K562 (cell line): ENCODE measurements around the gene CCDC117. TPM values are rescaled to one million over a fixed set of nuclear protein-coding genes. Genes with fewer than 3 reads are reported as not detected.

ENCODE experiments used
- polyA plus RNA-seq, 8 experiments: library from polyadenylated mRNA; depleted of rRNA in 4 of 8; stranded (reverse) in 5 of 8; unstranded in 3 of 8; fragments of >200 nt; fragmentation: Nextera tagmentation in 2 of 8; fragmentation: Illumina TruSeq in 1 of 8; extraction: Ambion mirVana in 2 of 8; extraction: Trizol in 1 of 8; gene quantifications; 2 replicates each; pipeline versions ENCODE4 v1.2.1 to v1.2.3, GENCODE V29; 2011 to 2014; ENCODE audit warnings: inconsistent platforms in 1 of 8, missing spikeins in 1 of 8
- total RNA-seq, 7 experiments: library from RNA; depleted of rRNA in 6 of 7; stranded (reverse); fragments of >200 nt in 6 of 7; fragmentation: Illumina TruSeq in 2 of 7; extraction: Trizol in 2 of 7; gene quantifications; 2 replicates each; pipeline versions ENCODE4 v1.2.1 to v1.2.3, GENCODE V29; 2011 to 2021; ENCODE audit warnings: low replicate concordance in 1 of 7
- TF ChIP-seq, protein P1 (sequence below), 2 experiments: fragments of 450-650 bp; IDR thresholded peaks; 2 replicates each; pipeline ENCODE4 v1.6.1; 2016; ENCODE audit warnings: mild to moderate bottlenecking in 2 of 2, borderline replicate concordance in 1 of 2, low read depth in 1 of 2, moderate library complexity in 1 of 2

CCDC117 gene
- total and polyA plus RNA-seq, 9 of the 15 experiments (the other 6 are each of a cell fraction or from before 2014, with no cell fraction given): 5.7 to 23.3 (median 15.8) TPM

DNA sequence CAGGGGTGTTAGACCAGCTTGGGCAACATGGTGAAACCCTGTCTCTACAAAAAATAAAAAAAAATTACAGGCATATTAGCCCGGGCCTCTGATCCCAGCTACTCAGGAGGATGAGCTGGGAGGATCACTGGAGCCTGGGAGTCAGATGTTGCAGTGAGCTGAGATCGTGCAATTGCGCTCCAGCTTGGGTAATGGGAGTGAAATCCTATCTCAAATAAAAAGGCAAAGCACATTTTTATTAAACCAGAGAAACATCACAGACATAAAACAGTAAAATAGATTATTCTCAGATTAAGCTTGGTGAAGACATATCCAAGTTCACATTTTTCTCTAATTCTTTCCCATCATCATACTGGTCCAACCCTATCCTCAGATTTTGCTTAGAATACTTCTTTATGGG is 57.9 kb downstream of the CCDC117 start (continued):
- TF ChIP-seq, protein P1, sequence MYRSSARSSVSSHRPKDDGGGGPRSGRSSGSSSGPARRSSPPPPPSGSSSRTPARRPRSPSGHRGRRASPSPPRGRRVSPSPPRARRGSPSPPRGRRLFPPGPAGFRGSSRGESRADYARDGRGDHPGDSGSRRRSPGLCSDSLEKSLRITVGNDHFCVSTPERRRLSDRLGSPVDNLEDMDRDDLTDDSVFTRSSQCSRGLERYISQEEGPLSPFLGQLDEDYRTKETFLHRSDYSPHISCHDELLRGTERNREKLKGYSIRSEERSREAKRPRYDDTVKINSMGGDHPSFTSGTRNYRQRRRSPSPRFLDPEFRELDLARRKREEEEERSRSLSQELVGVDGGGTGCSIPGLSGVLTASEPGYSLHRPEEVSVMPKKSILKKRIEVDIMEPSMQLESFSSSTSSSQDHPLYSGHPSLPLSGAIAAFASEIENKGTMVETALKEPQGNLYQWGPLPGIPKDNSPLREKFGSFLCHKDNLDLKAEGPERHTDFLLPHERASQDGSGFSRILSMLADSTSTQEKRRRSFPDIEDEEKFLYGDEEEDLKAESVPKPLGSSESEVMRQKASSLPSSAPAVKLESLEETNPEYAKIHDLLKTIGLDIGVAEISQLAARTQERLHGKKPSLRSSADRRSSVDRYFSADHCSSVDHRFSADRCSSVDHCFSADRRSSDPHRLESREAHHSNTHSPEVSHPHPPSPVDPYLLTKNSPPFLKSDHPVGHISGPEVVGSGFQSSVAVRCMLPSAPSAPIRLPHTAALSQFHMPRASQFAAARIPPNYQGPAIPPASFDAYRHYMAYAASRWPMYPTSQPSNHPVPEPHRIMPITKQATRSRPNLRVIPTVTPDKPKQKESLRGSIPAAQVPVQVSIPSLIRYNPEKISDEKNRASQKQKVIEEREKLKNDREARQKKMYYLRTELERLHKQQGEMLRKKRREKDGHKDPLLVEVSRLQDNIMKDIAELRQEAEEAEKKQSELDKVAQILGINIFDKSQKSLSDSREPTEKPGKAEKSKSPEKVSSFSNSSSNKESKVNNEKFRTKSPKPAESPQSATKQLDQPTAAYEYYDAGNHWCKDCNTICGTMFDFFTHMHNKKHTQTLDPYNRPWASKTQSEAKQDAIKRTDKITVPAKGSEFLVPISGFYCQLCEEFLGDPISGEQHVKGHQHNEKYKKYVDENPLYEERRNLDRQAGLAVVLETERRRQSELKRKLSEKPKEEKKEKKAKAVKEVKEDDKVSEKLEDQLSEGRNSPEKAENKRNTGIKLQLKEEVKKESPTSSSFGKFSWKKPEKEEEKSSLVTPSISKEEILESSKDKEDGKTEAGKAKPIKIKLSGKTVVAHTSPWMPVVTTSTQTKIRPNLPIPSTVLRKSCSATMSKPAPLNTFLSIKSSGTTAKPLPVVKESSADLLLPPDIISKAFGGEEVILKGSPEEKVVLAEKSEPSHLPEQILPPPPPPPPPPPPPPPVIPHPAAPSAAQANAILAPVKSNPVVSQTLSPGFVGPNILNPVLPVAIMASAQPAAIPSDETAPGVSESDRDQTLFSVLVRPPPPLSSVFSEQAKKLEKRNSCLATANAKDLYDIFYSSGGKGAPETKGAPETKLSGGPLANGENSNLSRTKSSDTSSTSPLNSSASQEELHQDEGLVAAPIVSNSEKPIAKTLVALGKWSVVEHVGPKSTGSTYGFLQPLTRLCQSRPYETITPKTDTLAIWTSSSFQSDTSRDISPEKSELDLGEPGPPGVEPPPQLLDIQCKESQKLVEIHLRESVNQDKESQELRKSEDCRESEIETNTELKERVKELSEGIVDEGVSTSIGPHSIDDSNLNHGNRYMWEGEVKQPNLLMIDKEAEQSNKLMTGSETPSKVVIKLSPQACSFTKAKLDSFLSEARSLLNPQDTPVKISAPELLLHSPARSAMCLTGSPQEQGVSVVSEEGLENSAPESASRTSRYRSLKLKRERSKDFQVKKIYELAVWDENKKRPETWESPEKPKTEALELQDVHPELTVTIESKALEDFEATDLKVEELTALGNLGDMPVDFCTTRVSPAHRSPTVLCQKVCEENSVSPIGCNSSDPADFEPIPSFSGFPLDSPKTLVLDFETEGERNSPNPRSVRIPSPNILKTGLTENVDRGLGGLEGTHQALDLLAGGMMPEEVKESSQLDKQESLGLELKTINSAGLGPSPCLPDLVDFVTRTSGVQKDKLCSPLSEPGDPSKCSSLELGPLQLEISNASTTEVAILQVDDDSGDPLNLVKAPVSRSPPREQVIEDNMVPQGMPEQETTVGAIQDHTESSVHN (IDR thresholded peaks at IDR 0.05; ENCODE audit: borderline replicate concordance in 1 of 2, low read depth in 1 of 2): no peak
- TF ChIP-seq, all 486 proteins: peak for 0
